ENCODE data around the gene PTCD3.
A peak's percentile ranks its signal among the peaks of the same experiment; 100 is the strongest.

Gene PTCD3

GRCh38 chr2:86189782-86190416 lies 83.9 kb downstream of the PTCD3 start:
- TF ChIP-seq GATA1 (IDR thresholded peaks at IDR 0.05; ENCODE audit: low read depth, low read length) (no peak), POLR2A (IDR thresholded peaks at IDR 0.05; ENCODE audit: low read length) (no peak)
- peak; percentile 62 to 71 for DNase-seq
